IPS-18a (cell line): ENCODE measurements around the gene ARL17A.
"Not testable (repeated sequence)": the region's sequence is repeated elsewhere in the genome, so short reads cannot be mapped to it uniquely, and the experiment has no call there.

Experiments
- H3K27ac ChIP-seq: one replicate; pipeline ENCODE4 v1.5.1; 2013; ENCODE audit warnings: low read length
- H3K27me3 ChIP-seq: one replicate; pipeline ENCODE4 v1.6.1; 2013; ENCODE audit warnings: mild to moderate bottlenecking, low read length; ENCODE audit not compliant: control insufficient read depth, insufficient read depth
- H3K36me3 ChIP-seq: one replicate; pipeline ENCODE4 v1.6.1; 2013; ENCODE audit warnings: low read depth, low read length; ENCODE audit not compliant: control insufficient read depth
- H3K4me1 ChIP-seq: one replicate; pipeline ENCODE4 v1.6.1; 2013; ENCODE audit warnings: low read depth, low read length; ENCODE audit not compliant: control insufficient read depth
- H3K4me3 ChIP-seq: one replicate; pipeline ENCODE4 v1.5.1; 2013; ENCODE audit warnings: low read length
- H3K9ac ChIP-seq: one replicate; pipeline ENCODE4 v1.6.1; 2013; ENCODE audit warnings: mild to moderate bottlenecking, low read length, moderate library complexity
- H3K9me3 ChIP-seq: one replicate; pipeline ENCODE4 v1.6.1; 2013; ENCODE audit warnings: low read depth, low read length; ENCODE audit not compliant: control insufficient read depth

The ARL17A gene

GRCh38 chr17:46512168-46512567, 67.3 kb downstream of the ARL17A start, which contains the start of gene LRRC37A2:
TSS of gene LRRC37A2 (plus strand) at chr17:46512468. CDS start at chr17:46512713, 245 bp downstream.
- H3K27ac ChIP-seq, H3K4me1 ChIP-seq, H3K4me3 ChIP-seq, H3K27me3 ChIP-seq, H3K36me3 ChIP-seq, H3K9me3 ChIP-seq, H3K9ac ChIP-seq: not testable (repeated sequence)

GRCh38 chr17:46505896-46506295, 73.6 kb downstream of the ARL17A start:
- not testable (repeated sequence) for H3K4me1 ChIP-seq, H3K9ac ChIP-seq, H3K4me3 ChIP-seq, H3K9me3 ChIP-seq, H3K27ac ChIP-seq, H3K36me3 ChIP-seq, H3K27me3 ChIP-seq

DNA sequence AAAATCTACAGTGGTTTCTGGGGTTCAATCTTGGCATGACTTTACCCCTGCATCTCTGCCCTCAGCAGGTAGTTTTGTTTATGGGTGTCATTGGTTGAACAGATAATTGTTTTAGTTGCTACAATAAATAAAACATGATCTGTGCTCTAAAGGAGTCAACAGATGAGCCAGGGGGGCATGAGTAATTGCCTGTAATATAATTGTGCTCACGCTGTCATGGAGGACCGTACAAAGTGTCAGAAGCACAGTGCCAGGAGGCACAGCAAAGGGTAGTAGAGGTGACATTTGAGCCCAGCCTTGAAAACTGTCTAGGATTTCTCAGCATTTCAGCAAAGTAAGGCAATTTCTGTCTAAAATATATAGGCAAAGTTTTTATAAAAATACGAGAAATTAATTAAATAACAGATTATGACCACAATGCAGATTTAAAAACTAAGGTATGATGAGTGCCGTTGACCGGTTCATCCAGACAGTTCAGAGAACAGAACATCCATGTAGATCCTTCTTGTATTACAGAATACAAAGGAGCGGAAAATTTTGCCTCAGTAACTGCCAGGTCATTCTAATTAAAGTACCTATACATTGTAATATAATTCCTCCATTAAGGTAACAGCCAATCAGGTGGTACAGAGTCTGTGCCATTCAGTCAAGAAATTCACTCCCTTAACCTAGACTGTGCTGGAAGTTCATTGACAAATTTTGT, 79.9 kb downstream of the ARL17A start:
- not testable (repeated sequence) for H3K27ac ChIP-seq, H3K4me1 ChIP-seq, H3K9me3 ChIP-seq, H3K36me3 ChIP-seq, H3K9ac ChIP-seq, H3K27me3 ChIP-seq, H3K4me3 ChIP-seq

- not testable (repeated sequence) for H3K36me3 ChIP-seq, H3K4me3 ChIP-seq, H3K9me3 ChIP-seq, H3K27ac ChIP-seq, H3K9ac ChIP-seq, H3K27me3 ChIP-seq, H3K4me1 ChIP-seq
Observed at GRCh38 chr17:46492021-46492420, 87.5 kb downstream of the ARL17A start.

- H3K4me1 ChIP-seq, H3K27ac ChIP-seq, H3K9me3 ChIP-seq, H3K27me3 ChIP-seq, H3K9ac ChIP-seq, H3K36me3 ChIP-seq, H3K4me3 ChIP-seq: not testable (repeated sequence)
Observed at GRCh38 chr17:46481310-46481709, 98.2 kb downstream of the ARL17A start.

DNA sequence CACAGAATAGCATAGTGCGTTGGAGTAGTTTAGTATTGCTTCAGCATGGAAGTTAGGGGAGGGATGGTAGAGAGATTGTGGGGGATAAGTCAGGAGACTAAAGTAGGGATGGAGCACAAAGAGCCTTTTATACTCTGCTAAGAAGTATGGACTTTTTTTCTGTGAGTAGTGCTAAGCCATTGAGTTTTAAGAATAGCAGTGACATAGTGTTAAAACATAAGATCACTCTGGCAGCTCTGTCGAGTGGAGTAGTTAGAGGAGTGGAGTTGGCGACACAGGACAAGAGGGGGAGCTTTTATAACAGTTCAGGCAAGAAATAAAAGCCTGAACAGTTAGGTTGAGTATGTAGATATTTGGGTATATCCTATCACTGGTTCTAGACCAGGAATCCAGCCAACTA, 100.7 kb downstream of the ARL17A start:
- H3K9me3 ChIP-seq, H3K27me3 ChIP-seq, H3K27ac ChIP-seq, H3K4me1 ChIP-seq, H3K4me3 ChIP-seq, H3K36me3 ChIP-seq, H3K9ac ChIP-seq: not testable (repeated sequence)

GRCh38 chr17:46475583-46475982, 103.9 kb downstream of the ARL17A start:
- H3K9ac ChIP-seq, H3K9me3 ChIP-seq, H3K4me3 ChIP-seq, H3K36me3 ChIP-seq, H3K4me1 ChIP-seq, H3K27me3 ChIP-seq, H3K27ac ChIP-seq: not testable (repeated sequence)

DNA sequence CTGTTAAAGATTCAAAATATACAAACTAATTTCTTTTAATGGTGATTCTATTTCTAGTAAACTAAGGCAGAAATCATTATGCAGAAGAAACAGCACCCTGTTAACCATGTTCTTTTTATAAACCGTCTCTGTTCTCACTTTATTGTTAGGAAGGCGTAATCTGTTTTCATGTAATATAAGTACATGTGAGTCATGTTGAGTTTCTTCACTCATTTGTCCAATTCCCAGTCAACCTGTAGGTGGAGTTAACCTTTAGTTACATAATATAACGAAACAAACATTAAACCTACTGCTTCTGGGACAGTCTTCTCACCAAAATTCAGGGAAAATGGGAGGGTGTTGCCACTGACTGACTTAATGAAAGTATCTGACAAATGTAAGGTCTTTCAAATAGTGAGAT, 105.0 kb downstream of the ARL17A start:
- H3K27ac ChIP-seq, H3K27me3 ChIP-seq, H3K4me3 ChIP-seq, H3K36me3 ChIP-seq, H3K9ac ChIP-seq, H3K9me3 ChIP-seq, H3K4me1 ChIP-seq: not testable (repeated sequence)

- not testable (repeated sequence) for H3K36me3 ChIP-seq, H3K9me3 ChIP-seq, H3K4me3 ChIP-seq, H3K9ac ChIP-seq, H3K27ac ChIP-seq, H3K4me1 ChIP-seq, H3K27me3 ChIP-seq
Observed at GRCh38 chr17:46467618-46468017, 111.9 kb downstream of the ARL17A start.
